Adipocyte (in vitro differentiated cells): ENCODE measurements around the gene BEX2.
"Not testable (repeated sequence)": the region's sequence is repeated elsewhere in the genome, so short reads cannot be mapped to it uniquely, and the experiment has no call there.

Experiments used
- DNase-seq: peaks from one replicate; pipeline ENCODE4 v3.0.0-alpha.2; 2015; ENCODE audit warnings: low read depth
- H3K27me3 ChIP-seq: replicated peaks from 2 replicates; pipeline ENCODE4 v1.7.0; 2013; ENCODE audit warnings: mild to moderate bottlenecking, low read length, moderate library complexity; ENCODE audit not compliant: control insufficient read depth, insufficient read depth
- H3K36me3 ChIP-seq: 2 replicates; pipeline ENCODE4 v1.7.0; 2013; ENCODE audit warnings: low read length, mild to moderate bottlenecking, moderate library complexity; ENCODE audit not compliant: control insufficient read depth, insufficient read depth, severe bottlenecking
- H3K4me1 ChIP-seq: 2 replicates; pipeline ENCODE4 v1.7.0; 2013; ENCODE audit warnings: mild to moderate bottlenecking, low read length, moderate library complexity; ENCODE audit not compliant: control insufficient read depth, insufficient read depth
- H3K4me3 ChIP-seq: 2 replicates; pipeline ENCODE4 v1.7.0; 2013; ENCODE audit warnings: mild to moderate bottlenecking, low read length, moderate library complexity
- H3K9ac ChIP-seq: 2 replicates; pipeline ENCODE4 v1.7.0; 2013; ENCODE audit warnings: mild to moderate bottlenecking, low read length, moderate library complexity
- H3K9me3 ChIP-seq: 2 replicates; pipeline ENCODE4 v1.7.0; 2013; ENCODE audit warnings: mild to moderate bottlenecking, low read length, moderate library complexity; ENCODE audit not compliant: control insufficient read depth

BEX2 gene

DNA sequence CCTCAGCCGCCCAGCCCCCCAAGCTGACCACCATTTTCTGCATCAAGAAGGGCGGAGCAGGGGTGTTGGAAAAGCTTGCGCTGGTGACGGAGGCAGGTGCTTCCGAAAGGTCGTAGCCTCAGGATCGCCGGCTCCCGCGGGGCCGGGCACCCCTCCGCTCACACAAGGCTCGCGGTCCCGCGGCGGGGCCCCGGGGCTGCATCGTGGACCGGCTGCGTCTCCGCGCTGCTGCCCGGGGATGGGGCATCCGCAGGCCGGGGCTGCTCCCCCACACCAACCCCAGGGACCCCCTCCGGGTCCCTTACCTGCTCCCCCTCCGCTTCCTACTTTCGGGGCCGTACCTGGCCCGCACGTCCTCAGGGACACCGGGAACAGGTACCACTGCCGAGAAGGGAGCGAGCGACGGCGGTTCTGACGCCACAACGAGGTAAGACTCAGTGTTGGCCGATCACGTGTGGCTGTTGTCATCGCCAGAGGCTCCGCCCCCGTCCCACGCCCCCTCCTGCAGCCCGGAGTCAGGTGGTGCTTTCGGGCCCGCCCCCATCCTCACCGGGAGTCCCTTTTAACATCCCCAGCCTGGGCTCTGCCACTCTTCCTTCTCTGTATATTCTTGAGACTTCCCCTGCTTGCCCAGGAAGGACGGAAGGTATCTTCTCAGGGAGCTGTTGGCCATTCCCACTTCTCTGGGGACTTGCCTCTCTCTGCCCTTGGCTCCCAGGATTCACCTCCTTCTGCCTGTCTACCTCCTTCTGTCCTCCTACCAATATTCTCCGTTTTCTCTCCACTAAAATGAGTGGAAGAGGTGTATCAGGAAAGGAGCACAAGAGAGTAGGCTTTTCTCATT lies at the start of gene BEX2:
Gene BEX2 (minus strand): TSS at position 436 of the 844 bp plus-strand sequence. CDS start 1,014 bp downstream, outside the sequence.
- no peak within 1 kb of the TSS for H3K9ac ChIP-seq
- H3K36me3 ChIP-seq, result no peaks in the 10 kb centered on the region
- H3K27me3 ChIP-seq, result peaks cover 52% of the 10 kb centered on the region
- DNase-seq, result peak; percentile 20
- H3K9me3 ChIP-seq, result peaks cover 10% of the 10 kb centered on the region
- no peaks in the 10 kb centered on the region for H3K4me1 ChIP-seq
- peak within 1 kb of the TSS; percentile 72 for H3K4me3 ChIP-seq

DNA sequence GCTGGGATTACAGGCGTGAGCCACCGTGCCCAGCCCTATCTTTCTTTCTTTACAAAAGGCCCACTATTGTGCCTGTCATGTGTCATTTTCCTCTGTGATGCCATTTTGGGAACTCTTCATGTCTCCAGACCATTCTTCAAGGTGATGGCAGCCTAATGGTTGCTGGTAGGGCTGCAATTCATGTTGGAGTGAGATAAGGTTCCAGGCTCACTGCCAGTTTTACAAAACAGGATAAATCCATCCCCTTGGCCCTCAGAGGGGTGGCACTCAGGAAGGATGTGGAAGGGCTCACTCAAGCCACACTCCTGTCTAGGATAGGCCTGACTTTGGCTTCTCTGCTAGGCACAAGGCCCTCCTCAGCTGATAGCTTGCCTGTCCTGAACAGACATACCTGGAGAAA lies 49.3 kb upstream of the BEX2 start:
- DNase-seq, result no peak
- Histone ChIP-seq H3K4me1 (peaks cover 7% of the 10 kb centered on the region), H3K27me3 (peaks cover 4% of the 10 kb centered on the region)

DNA sequence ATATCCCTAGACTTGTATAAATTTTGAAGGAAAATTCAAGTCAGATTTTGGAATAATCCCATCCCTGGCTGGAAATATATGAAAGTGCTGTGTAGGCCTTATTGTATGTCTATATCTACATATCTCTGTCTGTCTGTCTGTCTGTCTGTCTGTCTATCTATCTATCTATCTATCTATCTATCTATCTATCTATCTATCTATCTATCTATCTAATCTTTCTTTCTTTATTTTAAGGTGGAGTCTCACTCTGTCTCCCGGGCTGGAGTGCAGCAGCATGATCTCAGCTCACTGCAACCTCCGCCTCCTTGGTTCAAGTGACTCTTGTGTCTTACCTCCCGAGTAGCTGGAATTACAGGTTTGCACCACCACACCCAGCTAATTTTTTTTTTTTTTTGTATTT lies 48.8 kb upstream of the BEX2 start:
- H3K36me3 ChIP-seq, DNase-seq, H3K4me3 ChIP-seq, H3K27me3 ChIP-seq, H3K9me3 ChIP-seq, H3K4me1 ChIP-seq, H3K9ac ChIP-seq: not testable (repeated sequence)

More for the DNA sequence above, 49.3 kb upstream of the BEX2 start:
- H3K36me3 ChIP-seq, result peaks cover 6% of the 10 kb centered on the region
- no peak overlapping the region for H3K4me3 ChIP-seq
- no peak overlapping the region for H3K9ac ChIP-seq
- H3K9me3 ChIP-seq, result no peaks in the 10 kb centered on the region

DNA sequence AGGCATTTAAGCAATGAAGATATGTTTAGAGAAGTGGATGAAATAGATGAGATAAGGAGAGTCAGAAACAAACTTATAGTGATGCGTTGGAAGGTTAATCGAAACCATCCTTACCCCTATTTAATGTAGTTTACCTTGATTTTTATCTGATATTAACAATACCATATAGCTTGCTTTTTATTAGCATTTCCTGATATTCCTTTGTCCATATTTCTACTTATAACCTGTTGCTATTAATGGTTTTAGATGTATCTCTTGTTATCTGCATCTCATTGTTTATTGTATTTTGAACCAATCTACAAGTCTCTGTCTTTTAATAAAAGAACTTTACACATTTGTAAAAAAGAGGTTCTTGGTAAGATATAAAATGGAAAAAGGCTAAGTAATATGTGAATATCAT lies 47.1 kb upstream of the BEX2 start:
- no peak for DNase-seq
- Histone ChIP-seq H3K36me3 (peaks cover 6% of the 10 kb centered on the region), H3K9me3 (no peaks in the 10 kb centered on the region), H3K4me1 (peaks cover 4% of the 10 kb centered on the region), H3K27me3 (peaks cover 4% of the 10 kb centered on the region), H3K9ac (peak overlapping the region; percentile 95), H3K4me3 (peak overlapping the region; percentile 89)

DNA sequence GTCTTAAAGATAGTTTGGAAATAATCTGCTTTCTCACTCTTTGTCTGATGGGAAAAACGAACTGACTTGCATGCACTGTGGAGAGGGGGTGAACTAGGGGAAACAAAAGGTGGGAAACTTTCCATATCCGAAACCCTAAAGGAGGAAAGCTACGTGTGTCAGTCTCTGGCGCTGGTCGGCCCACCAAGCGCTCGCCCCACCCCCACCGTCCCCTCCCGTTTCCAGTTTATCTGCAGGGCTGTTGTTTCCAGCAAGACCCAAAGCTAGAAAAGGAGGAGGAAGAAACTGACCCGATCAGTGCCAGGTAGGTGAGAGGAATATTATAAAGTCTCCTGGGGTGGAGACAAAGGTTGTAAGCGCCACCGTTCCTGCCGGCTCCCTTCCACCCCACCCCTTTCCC lies 46.1 kb upstream of the BEX2 start:
- H3K9me3 ChIP-seq, result no peaks in the 10 kb centered on the region
- peaks cover 4% of the 10 kb centered on the region for H3K27me3 ChIP-seq
- peak overlapping the region; percentile 95 for H3K9ac ChIP-seq
- peaks cover 6% of the 10 kb centered on the region for H3K36me3 ChIP-seq
- H3K4me1 ChIP-seq, result no peaks in the 10 kb centered on the region
- peak overlapping the region; percentile 89 for H3K4me3 ChIP-seq
- peak; percentile 45 for DNase-seq

DNA sequence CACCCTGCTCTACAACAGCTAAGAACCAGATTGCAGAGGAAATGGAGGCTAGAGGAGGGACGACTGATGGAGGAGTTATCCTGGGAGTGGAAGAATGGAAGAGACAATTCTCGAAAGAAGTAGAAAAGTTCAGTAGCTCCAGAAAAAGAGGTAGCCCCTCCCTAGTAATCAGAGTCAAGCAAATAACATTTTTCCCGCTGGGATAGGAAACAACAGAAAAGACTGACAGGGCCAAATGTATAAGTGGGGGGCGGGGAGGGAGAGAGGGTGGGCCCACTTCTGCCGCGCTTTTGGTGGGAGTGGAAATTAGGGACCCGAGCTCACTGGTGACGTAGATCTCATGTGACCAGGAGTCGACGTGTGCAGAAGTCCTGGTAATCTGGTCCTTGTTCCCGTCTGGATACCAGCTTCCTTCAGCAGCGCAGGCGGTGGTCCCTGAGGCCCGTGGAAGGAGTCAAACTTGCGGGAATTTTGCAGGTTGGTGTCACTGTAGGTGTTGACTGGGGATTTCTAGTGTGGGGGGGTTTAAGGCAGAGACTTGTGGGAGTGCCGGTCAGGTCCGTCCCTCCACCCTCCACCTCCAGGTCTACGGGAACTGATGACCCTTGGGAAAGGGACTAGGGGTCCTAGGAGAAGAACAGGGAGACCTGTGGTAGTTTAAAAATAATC lies 45.5 kb upstream of the BEX2 start, which contains the start of gene TCEAL9:
Gene TCEAL9 (plus strand): TSS at position 377 of the 669 bp plus-strand sequence. CDS start 1,179 bp downstream, outside the sequence.
- Histone ChIP-seq H3K27me3 (peaks cover 4% of the 10 kb centered on the region), H3K4me1 (no peaks in the 10 kb centered on the region), H3K36me3 (peaks cover 6% of the 10 kb centered on the region), H3K4me3 (peak within 1 kb of the TSS; percentile 89), H3K9ac (peak within 1 kb of the TSS; percentile 95), H3K9me3 (no peaks in the 10 kb centered on the region)
- peak; percentile 84 for DNase-seq

DNA sequence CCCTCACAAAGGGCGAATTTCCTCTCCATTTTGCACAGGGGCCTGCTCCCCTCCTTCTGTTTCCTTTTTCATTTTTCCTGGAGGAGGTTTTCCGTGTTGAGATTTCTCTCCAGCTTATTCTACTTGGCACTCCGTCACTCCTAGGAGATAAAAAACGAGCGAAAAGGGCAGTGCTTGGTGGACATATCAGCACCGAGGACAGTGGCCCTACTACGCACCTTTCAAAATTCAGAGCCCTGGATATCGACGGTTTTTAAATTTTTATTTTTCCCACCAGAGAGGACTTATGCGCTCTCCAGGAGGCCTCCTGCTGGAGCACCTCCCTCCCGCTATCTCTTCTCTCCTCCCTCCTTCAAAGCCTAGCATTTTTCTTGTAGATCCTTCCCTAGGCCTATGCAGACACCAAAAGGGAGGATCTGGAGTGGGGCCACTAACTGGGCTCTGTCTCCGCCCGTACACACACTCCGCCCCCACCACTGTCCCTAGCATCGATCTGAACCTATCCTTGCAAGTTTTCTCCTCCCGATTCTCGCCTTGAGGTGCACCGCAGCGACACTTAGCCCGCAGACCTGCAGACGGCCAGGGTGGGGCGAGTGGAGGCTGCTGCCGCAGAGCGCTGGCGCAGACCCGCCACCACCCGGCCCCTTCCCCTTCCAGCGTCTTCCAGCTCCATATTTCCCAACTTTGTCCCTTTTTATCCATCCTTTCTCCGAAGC lies 37.0 kb upstream of the BEX2 start:
- Histone ChIP-seq H3K9me3 (no peaks in the 10 kb centered on the region), H3K4me1 (no peaks in the 10 kb centered on the region), H3K36me3 (no peaks in the 10 kb centered on the region), H3K4me3 (no peak overlapping the region), H3K27me3 (peaks cover 8% of the 10 kb centered on the region), H3K9ac (no peak overlapping the region)
- no peak for DNase-seq

DNA sequence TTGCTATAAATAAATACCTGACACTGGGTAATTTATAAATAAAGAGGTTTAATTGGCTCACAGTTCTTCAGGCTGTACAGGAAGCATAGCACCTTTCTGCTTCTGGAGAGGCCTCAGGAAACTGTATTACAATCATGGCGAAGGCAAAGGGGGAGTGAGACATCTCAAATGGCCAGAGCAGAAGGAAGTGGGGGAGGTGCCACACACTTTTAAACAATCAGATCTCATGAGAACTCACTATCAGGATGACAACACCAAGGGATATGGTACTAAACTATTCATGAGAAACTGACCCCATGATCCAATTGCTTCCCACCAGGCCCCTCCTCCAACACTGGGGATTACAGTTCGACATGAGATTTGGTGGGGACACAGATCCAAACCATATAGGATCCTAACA lies 33.8 kb upstream of the BEX2 start:
- peaks cover 10% of the 10 kb centered on the region for H3K27me3 ChIP-seq
- no peak overlapping the region for H3K4me3 ChIP-seq
- no peak for DNase-seq
- H3K9me3 ChIP-seq, result no peaks in the 10 kb centered on the region
- no peaks in the 10 kb centered on the region for H3K4me1 ChIP-seq
- H3K36me3 ChIP-seq, result no peaks in the 10 kb centered on the region
- H3K9ac ChIP-seq, result no peak overlapping the region

DNA sequence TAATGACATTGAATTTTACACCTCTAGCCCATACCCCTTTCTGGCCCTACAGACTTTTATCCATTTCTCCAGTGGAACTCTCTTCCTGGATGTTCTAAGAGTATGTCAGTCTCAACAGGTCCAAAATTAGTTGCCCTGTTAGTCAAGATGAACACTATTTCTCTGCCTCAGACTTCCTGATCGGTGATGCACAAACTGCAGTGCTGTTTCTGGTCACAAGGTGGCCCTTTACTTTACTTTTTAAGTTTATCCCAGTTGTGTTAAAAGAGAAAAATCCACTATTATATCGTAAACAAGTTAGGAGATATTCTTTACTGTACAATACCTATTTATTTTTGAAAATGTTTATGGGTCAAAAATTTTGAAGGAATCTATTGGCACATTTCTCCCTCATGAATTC lies 32.3 kb upstream of the BEX2 start:
- H3K27me3 ChIP-seq, result peaks cover 14% of the 10 kb centered on the region
- H3K36me3 ChIP-seq, result no peaks in the 10 kb centered on the region
- H3K9ac ChIP-seq, result no peak overlapping the region
- no peaks in the 10 kb centered on the region for H3K4me1 ChIP-seq
- no peak overlapping the region for H3K4me3 ChIP-seq
- peak; percentile 77 for DNase-seq
- no peaks in the 10 kb centered on the region for H3K9me3 ChIP-seq

DNA sequence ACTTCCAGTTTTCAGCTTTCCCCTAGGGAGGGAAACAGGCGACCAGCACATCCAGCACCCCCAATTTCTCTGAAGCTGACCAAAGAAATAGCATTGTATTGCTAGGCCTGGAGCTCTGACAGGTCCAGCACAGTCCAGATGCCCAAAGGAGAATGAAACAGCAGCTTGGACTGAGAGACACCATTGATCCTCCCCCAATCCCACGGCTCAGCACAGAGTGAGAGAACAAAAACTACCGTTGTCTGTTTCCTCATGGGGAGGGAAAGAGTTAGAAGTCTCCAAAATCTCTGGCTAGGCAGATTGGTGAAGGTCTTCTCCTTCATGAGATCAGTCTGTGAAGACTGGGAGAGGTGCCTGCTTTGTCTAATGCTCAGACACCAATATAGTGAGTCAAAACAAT lies 27.9 kb upstream of the BEX2 start:
- Histone ChIP-seq H3K9me3 (no peaks in the 10 kb centered on the region), H3K9ac (no peak overlapping the region), H3K36me3 (no peaks in the 10 kb centered on the region), H3K4me3 (no peak overlapping the region), H3K4me1 (no peaks in the 10 kb centered on the region), H3K27me3 (peaks cover 27% of the 10 kb centered on the region)
- DNase-seq, result no peak

DNA sequence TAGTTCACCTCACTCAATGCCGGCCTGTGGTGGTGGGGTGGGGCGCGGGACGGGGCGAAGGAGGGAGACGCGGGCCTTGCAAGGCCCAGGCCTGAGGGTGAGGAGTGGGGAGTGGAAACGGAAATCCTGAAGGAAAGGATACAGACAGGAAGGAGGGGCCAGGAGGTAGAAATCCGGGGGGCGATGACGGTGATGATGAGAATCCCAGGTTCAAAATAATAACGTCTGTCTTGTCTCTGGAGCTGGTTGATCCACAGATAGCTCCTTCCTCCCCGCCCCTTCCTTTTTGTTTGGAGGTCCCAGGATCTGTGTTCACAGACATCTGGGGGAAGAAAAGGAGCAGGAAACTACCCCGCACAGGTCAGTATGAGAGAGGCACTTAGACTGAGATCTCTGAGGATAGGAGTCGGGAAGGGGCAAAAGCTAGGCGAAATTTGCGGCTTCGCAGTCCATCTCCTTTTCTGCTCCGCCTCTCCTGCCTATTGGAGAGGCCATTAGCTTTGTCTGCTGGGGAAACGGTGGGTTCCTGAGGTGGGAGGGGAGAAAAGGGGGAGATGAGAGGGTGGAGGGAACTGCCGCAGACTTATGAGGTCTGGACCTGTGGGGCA lies 20.0 kb upstream of the BEX2 start:
- Histone ChIP-seq H3K9ac (peak overlapping the region; percentile 53), H3K36me3 (no peaks in the 10 kb centered on the region), H3K4me3 (peak overlapping the region; percentile 72), H3K27me3 (peaks cover 16% of the 10 kb centered on the region), H3K4me1 (peaks cover 3% of the 10 kb centered on the region), H3K9me3 (no peaks in the 10 kb centered on the region)
- peak; percentile 25 for DNase-seq
